A549 (cell line): ENCODE data around the gene OR8D4. TPM values are rescaled to one million over a fixed set of nuclear protein-coding genes. Genes with fewer than 3 reads are reported as not detected.

Experiments
- ATAC-seq, 2 experiments: fragments of 200-7000 bp in 1 of 2; fragments of >200 bp in 1 of 2; cut with Nextera tagmentation in 1 of 2; cut with Tn5 transposase in 1 of 2; 3 replicates each; pipeline versions ENCODE4 v1.8.0 to v1.9.1; 2018 to 2020; ENCODE audit warnings: mild to moderate bottlenecking in 1 of 2, moderate library complexity in 1 of 2
- CTCF ChIA-PET: fragments of 300-600 bp; sonication (Branson Sonifier 250); formaldehyde crosslinking; extraction: SDS; loops from one replicate; lab custom pipeline; 2021; ENCODE audit warnings: antibody characterized with exemption, inconsistent platforms; lab: Yijun Ruan, JAX
- POLR2A ChIA-PET: fragments of 350-600 bp; formaldehyde crosslinking; extraction: SDS; loops from one replicate; lab custom pipeline; 2021; ENCODE audit warnings: antibody characterized with exemption, inconsistent platforms; lab: Yijun Ruan, JAX
- DNase-seq, 2 experiments: peaks; one replicate each; pipeline versions ENCODE4 v3.0.0 to v3.0.0-alpha.2; 2011 to 2016; ENCODE audit warnings: low read depth in 1 of 2, low spot score in 1 of 2
- FAIRE-seq: peaks from 2 replicates; lab custom pipeline; 2011; peaks lifted over from hg19 to GRCh38; lab: Jason Lieb, UNC
- H3K27ac ChIP-seq, 2 experiments: fragments of >200 bp; sonication (Bioruptor Twin); formaldehyde crosslinking; 3 replicates each; pipeline ENCODE4 v1.5.1; 2016 to 2017
- H3K4me1 ChIP-seq: fragments of >200 bp; sonication (Bioruptor Twin); formaldehyde crosslinking; 3 replicates; pipeline ENCODE4 v1.6.1; 2016
- H3K4me2 ChIP-seq: fragments of >200 bp; sonication (Bioruptor Twin); formaldehyde crosslinking; 3 replicates; pipeline ENCODE4 v1.6.1; 2016
- H3K4me3 ChIP-seq: fragments of >200 bp; sonication (Bioruptor Twin); formaldehyde crosslinking; 3 replicates; pipeline ENCODE4 v1.5.1; 2016
- H3K9me3 ChIP-seq: fragments of >200 bp; sonication (Bioruptor Twin); formaldehyde crosslinking; 3 replicates; pipeline ENCODE4 v1.6.1; 2016
- BCL3 ChIP-seq: fragments of >200 bp; sonication (Bioruptor Twin); formaldehyde crosslinking; IDR thresholded peaks from 3 replicates; pipeline ENCODE4 v1.6.1; 2016
- CHD2 ChIP-seq: fragments of 150-350 bp; IDR thresholded peaks from 2 replicates; pipeline ENCODE4 v1.6.1; 2014; ENCODE audit warnings: low read length; ENCODE audit not compliant: partially characterized antibody
- CHD4 ChIP-seq: fragments of 200-600 bp; sonication (generic); IDR thresholded peaks from 2 replicates; pipeline ENCODE4 v1.6.1; 2016; ENCODE audit warnings: antibody characterized with exemption, mild to moderate bottlenecking, borderline replicate concordance
- EHMT2 ChIP-seq: fragments of 200-600 bp; sonication (generic); IDR thresholded peaks from 2 replicates; pipeline ENCODE4 v1.6.1; 2016; ENCODE audit warnings: antibody characterized with exemption, low read depth, mild to moderate bottlenecking, moderate library complexity
- FOSB ChIP-seq: fragments of 250-450 bp; sonication (Bioruptor Pico); IDR thresholded peaks from 2 replicates; pipeline ENCODE4 v1.5.0; 2020; ENCODE audit warnings: mild to moderate bottlenecking, moderate library complexity
- GATA3 ChIP-seq: IDR thresholded peaks from 2 replicates; pipeline ENCODE4 v1.6.1; 2012; ENCODE audit warnings: borderline replicate concordance
- HDAC2 ChIP-seq: fragments of 200-600 bp; sonication (generic); IDR thresholded peaks from 2 replicates; pipeline ENCODE4 v1.6.1; 2016
- HOXB13 ChIP-seq: fragments of 250-450 bp; sonication (Bioruptor Pico); IDR thresholded peaks from 2 replicates; pipeline ENCODE4 v1.5.0; 2020; ENCODE audit warnings: low read depth, mild to moderate bottlenecking, moderate library complexity
- HOXB5 ChIP-seq: fragments of 250-450 bp; sonication (Bioruptor Pico); IDR thresholded peaks from 2 replicates; pipeline ENCODE4 v1.5.0; 2020; ENCODE audit warnings: mild to moderate bottlenecking, moderate library complexity
- KDM5A ChIP-seq: fragments of 200-600 bp; sonication (generic); IDR thresholded peaks from 2 replicates; pipeline ENCODE4 v1.6.1; 2016; ENCODE audit warnings: antibody characterized with exemption, mild to moderate bottlenecking
- NFE2L2 ChIP-seq: fragments of 150-350 bp; conservative IDR thresholded peaks from 2 replicates; pipeline ENCODE4 v1.6.1; 2014; ENCODE audit warnings: low read length
- NR3C1 ChIP-seq: fragments of >200 bp; sonication (Bioruptor Twin); formaldehyde crosslinking; IDR thresholded peaks from 3 replicates; pipeline ENCODE4 v1.6.1; 2017
- PHF8 ChIP-seq: fragments of 200-600 bp; sonication (generic); IDR thresholded peaks from 2 replicates; pipeline ENCODE4 v1.6.1; 2016; ENCODE audit warnings: low read depth, mild to moderate bottlenecking, antibody characterized with exemption, moderate library complexity, borderline replicate concordance
- POLR2A ChIP-seq: IDR thresholded peaks from 2 replicates; pipeline ENCODE4 v1.6.1; 2012; ENCODE audit warnings: mild to moderate bottlenecking, low read length
- POLR2AphosphoS2 ChIP-seq: conservative IDR thresholded peaks from 2 replicates; pipeline ENCODE4 v1.6.1; 2012; ENCODE audit warnings: low read length, improper control_type of control experiment, inconsistent platforms
- RAD21 ChIP-seq, 2 experiments: fragments of >200 bp in 1 of 2; sonication (Bioruptor Twin) in 1 of 2; formaldehyde crosslinking in 1 of 2; IDR thresholded peaks in 1 of 2; conservative IDR thresholded peaks in 1 of 2; 2 replicates in 1 of 2; 3 replicates in 1 of 2; pipeline ENCODE4 v1.6.1; 2012 to 2018; ENCODE audit warnings: inconsistent platforms in 1 of 2
- RARB ChIP-seq: fragments of 250-450 bp; sonication (Bioruptor Pico); IDR thresholded peaks from 2 replicates; pipeline ENCODE4 v1.8.0; 2021; ENCODE audit warnings: mild to moderate bottlenecking, moderate library complexity
- REST ChIP-seq: fragments of 200-600 bp; sonication (generic); IDR thresholded peaks from 2 replicates; pipeline ENCODE4 v1.6.1; 2016; ENCODE audit warnings: antibody characterized with exemption, mild to moderate bottlenecking, moderate library complexity
- SMC3 ChIP-seq: fragments of >200 bp; sonication (Bioruptor Twin); formaldehyde crosslinking; IDR thresholded peaks from 3 replicates; pipeline ENCODE4 v1.6.1; 2018; ENCODE audit warnings: inconsistent platforms
- SREBF2 ChIP-seq: fragments of 450-650 bp; IDR thresholded peaks from 2 replicates; pipeline ENCODE4 v1.6.1; 2014; ENCODE audit warnings: mild to moderate bottlenecking, moderate library complexity
- USF2 ChIP-seq: fragments of 450-650 bp; IDR thresholded peaks from 2 replicates; pipeline ENCODE4 v1.6.1; 2014; ENCODE audit warnings: antibody characterized with exemption
- ZNF302 ChIP-seq: fragments of 250-450 bp; sonication (Bioruptor Pico); IDR thresholded peaks from 2 replicates; pipeline ENCODE4 v1.9.0; 2021; ENCODE audit warnings: inconsistent platforms, mild to moderate bottlenecking, moderate library complexity
- WGBS: methylation state at CpG from one replicate; pipeline ENCODE4 v1.1.6; 2017; ENCODE audit errors: missing lambda C conversion rate; 5-methylcytosine and 5-hydroxymethylcytosine counted together
- polyA minus RNA-seq: library from RNA; depleted of rRNA, polyadenylated mRNA; stranded (reverse); fragments of >200 nt; gene quantifications from 2 replicates; pipeline ENCODE4 v1.2.3, GENCODE V29; 2011; rRNA and poly(A)+ RNA removed
- polyA plus RNA-seq, 4 experiments: library from polyadenylated mRNA; depleted of rRNA in 3 of 4; stranded (reverse); fragments of >200 nt; fragmentation: RNase III in 1 of 4; extraction: RNeasy Plus Mini Kit Qiagen cat#74134 plus additional on column Dnase treatment in 1 of 4; gene quantifications; 2 replicates in 3 of 4; 3 replicates in 1 of 4; pipeline ENCODE4 v1.2.3, GENCODE V29; 2011 to 2017

The OR8D4 gene
- polyA plus RNA-seq (2011; rRNA removed) (not detected in 2 replicates), polyA plus RNA-seq (2017; fragmentation: RNase III; extraction: RNeasy Plus Mini Kit Qiagen cat#74134 plus additional on column Dnase treatment) (not detected in 3 replicates), polyA minus RNA-seq (not detected in 2 replicates)
- not detected in 2 replicates for polyA plus RNA-seq (2012; cell fraction: cytosol; rRNA removed)
- polyA plus RNA-seq (2012; cell fraction: nucleus; rRNA removed) = not detected in 2 replicates

DNA sequence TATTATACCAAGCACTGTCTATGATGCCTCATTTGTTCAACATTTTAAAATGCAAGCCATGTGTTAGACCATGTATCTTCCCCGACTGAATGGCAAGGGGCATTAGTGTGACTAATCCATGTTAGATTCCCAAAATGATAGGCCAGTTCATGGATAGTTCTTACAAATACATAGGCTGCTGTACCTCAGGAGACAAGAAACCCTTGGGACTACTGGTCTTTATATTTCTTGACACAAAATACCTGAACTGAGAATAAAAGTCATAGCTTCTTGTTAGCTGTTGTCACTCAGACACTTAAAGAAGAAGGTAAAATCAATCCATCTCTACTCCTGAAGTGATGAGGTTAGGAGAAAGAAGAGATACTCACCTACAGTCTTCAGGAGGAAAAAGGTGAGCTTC lies at the start of gene OR8D4:
Gene OR8D4, plus strand, starts transcription at position 301 of the 400 bp plus-strand sequence. CDS start 4,265 bp downstream, outside the sequence.
- H3K9me3 ChIP-seq = no peaks in the 10 kb centered on the region
- no peak for TF ChIP-seq GATA3
- no peak for TF ChIP-seq SREBF2
- no peak for TF ChIP-seq RAD21 (conservative IDR thresholded peaks at IDR 0.05 in 1 of 2, IDR thresholded peaks at IDR 0.05 in 1 of 2)
- TF ChIP-seq NR3C1 = no peak
- TF ChIP-seq ZNF302 (CRISPR knock-in tag) = no peak
- TF ChIP-seq EHMT2 = no peak
- TF ChIP-seq REST = no peak
- TF ChIP-seq SMC3 = no peak
- TF ChIP-seq FOSB (CRISPR knock-in tag) = no peak
- no peak for TF ChIP-seq BCL3
- no peak for TF ChIP-seq HOXB13 (CRISPR knock-in tag)
- no peak for TF ChIP-seq CHD2
- no peak for TF ChIP-seq NFE2L2
- TF ChIP-seq USF2 = no peak
- TF ChIP-seq HDAC2 = no peak
- TF ChIP-seq POLR2A = no peak
- no peak for TF ChIP-seq POLR2AphosphoS2
- no peak for TF ChIP-seq PHF8
- H3K4me3 ChIP-seq = no peak within 1 kb of the TSS
- ChIA-PET POLR2A (no interaction called here), CTCF (no interaction called here)
- no peak for ATAC-seq
- WGBS = 42% methylated on average over 1 of the region's 1 CpG
- no peak within 1 kb of the TSS for H3K4me2 ChIP-seq
- no peak for FAIRE-seq
- no peak within 1 kb of the TSS for H3K27ac ChIP-seq
- H3K4me1 ChIP-seq = no peaks in the 10 kb centered on the region
- no peak for DNase-seq

GRCh38 chr11:123852321-123852720 lies 49.6 kb upstream of the OR8D4 start:
- Histone ChIP-seq H3K4me3 (no peak overlapping the region), H3K4me2 (no peak overlapping the region), H3K9me3 (no peaks in the 10 kb centered on the region), H3K4me1 (no peaks in the 10 kb centered on the region), H3K27ac (no peak overlapping the region)
- TF ChIP-seq HOXB5 (CRISPR knock-in tag) (no peak), RARB (no peak), CHD4 (no peak), BCL3 (no peak), KDM5A (no peak), REST (no peak)
- no peak for FAIRE-seq
- POLR2A ChIA-PET = no interaction called here
- ATAC-seq = no peak
- DNase-seq = no peak
- CTCF ChIA-PET = no interaction called here
